Bronchial epithelial cell (primary cell): ENCODE results near the gene PCED1B. TPM values are rescaled to one million over a fixed set of nuclear protein-coding genes. Genes with fewer than 3 reads are reported as not detected.

Experiments used
- DNase-seq: peaks from one replicate; pipeline ENCODE4 v3.0.0-alpha.2; 2010; ENCODE audit warnings: low read depth
- FAIRE-seq: peaks from 2 replicates; lab custom pipeline; 2011; peaks lifted over from hg19 to GRCh38; lab: Jason Lieb, UNC
- H3K27me3 ChIP-seq: 2 replicates; pipeline ENCODE4 v1.5.1; 2011; ENCODE audit warnings: low read length; ENCODE audit not compliant: control insufficient read depth, insufficient read depth
- H3K36me3 ChIP-seq: 2 replicates; pipeline ENCODE4 v1.5.1; 2011; ENCODE audit warnings: low read length; ENCODE audit not compliant: control insufficient read depth, insufficient read depth
- H3K4me3 ChIP-seq: 2 replicates; pipeline ENCODE4 v1.5.1; 2011; ENCODE audit warnings: mild to moderate bottlenecking, low read depth, low read length, control low read depth
- total RNA-seq: library from RNA; depleted of rRNA; stranded (reverse); fragments of >200 nt; gene quantifications from 2 replicates; pipeline ENCODE4 v1.2.1, GENCODE V29; 2014
- TF ChIP-seq, protein P1 (sequence below): IDR thresholded peaks from 2 replicates; pipeline ENCODE4 v1.5.1; 2011; ENCODE audit warnings: mild to moderate bottlenecking, moderate library complexity, low read length, control low read depth, inconsistent platforms; ENCODE audit not compliant: insufficient read depth, severe bottlenecking

Gene PCED1B
- total RNA-seq, 1 donor from 2014 or later: 1.3 TPM

DNA sequence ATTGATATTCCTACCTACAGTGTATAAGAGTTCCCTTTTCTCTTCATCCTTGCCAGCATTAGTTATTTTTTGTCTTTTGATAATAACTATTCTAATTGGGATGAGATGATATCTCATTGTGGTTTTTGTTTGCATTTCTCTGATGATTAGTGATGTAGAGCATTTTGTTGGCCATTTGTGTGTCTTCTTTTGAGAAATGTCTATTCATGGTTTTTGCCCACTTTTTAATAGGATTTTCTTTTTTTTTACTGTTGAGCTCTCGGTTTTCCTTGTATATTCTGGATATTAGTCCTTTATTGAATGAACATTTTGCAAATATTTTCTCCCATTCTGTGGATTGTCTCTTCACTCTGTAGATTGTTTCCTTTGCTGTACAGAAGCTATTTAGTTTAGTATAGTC is 79.9 kb downstream of the PCED1B start:
- DNase-seq: no peak
- Histone ChIP-seq H3K36me3 (no peaks in the 10 kb centered on the region), H3K27me3 (no peaks in the 10 kb centered on the region), H3K4me3 (no peak overlapping the region)
- TF ChIP-seq, protein P1, sequence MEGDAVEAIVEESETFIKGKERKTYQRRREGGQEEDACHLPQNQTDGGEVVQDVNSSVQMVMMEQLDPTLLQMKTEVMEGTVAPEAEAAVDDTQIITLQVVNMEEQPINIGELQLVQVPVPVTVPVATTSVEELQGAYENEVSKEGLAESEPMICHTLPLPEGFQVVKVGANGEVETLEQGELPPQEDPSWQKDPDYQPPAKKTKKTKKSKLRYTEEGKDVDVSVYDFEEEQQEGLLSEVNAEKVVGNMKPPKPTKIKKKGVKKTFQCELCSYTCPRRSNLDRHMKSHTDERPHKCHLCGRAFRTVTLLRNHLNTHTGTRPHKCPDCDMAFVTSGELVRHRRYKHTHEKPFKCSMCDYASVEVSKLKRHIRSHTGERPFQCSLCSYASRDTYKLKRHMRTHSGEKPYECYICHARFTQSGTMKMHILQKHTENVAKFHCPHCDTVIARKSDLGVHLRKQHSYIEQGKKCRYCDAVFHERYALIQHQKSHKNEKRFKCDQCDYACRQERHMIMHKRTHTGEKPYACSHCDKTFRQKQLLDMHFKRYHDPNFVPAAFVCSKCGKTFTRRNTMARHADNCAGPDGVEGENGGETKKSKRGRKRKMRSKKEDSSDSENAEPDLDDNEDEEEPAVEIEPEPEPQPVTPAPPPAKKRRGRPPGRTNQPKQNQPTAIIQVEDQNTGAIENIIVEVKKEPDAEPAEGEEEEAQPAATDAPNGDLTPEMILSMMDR: no peak
- FAIRE-seq: no peak

DNA sequence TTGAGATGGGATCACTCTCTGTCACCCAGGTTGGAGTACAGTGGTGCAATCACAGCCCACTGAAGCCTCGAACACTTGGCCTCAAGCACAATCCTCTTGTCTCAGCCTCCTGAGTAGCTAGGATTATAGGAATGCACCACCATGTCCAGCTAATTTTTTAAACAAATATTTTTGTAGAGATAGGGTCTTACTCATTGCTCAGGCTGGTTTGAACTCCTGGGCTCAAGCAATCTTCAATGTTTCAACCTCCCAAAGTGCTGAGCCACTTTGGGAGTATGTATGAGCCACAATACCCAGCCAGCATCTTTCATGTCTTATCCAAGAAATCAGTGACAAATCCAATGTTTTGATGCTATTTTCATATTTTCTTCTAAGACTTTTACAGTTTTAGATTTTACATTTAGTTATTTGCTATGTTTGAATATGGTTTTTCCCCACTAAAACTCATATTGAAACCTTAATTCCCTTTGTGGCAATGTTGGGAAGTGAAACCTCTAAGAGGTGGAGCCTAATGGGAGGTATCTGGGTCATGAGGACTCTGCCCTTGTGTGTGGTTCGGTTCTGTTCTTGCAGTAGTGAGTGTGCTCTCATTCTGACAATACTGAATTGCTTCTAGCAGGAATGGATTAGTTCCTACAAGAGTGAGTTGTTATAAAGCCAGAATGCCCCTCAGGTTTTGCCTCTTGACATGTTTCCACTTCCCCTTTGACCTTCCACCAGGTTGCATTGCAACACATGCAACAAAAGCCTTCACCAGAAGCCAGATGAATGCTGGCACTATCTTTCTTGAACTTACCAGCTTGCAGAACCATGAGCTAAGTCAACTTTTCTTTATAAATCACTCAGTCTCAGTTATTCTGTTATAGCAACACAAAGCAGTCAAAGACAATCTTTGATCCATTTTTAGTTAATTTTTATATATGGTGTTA is 81.2 kb downstream of the PCED1B start:
- TF ChIP-seq, protein P1: no peak
- Histone ChIP-seq H3K4me3 (no peak overlapping the region), H3K27me3 (no peaks in the 10 kb centered on the region), H3K36me3 (no peaks in the 10 kb centered on the region)
- no peak for DNase-seq
- no peak for FAIRE-seq

GRCh38 chr12:47164116-47164515 is 84.7 kb downstream of the PCED1B start:
- H3K4me3 ChIP-seq: no peak overlapping the region
- TF ChIP-seq, protein P1: no peak
- H3K27me3 ChIP-seq: no peaks in the 10 kb centered on the region
- FAIRE-seq: no peak
- no peaks in the 10 kb centered on the region for H3K36me3 ChIP-seq
- no peak for DNase-seq

- FAIRE-seq (no peak), DNase-seq (no peak)
- Histone ChIP-seq H3K36me3 (no peaks in the 10 kb centered on the region), H3K4me3 (no peak overlapping the region), H3K27me3 (no peaks in the 10 kb centered on the region)
- TF ChIP-seq, protein P1: no peak
Observed at GRCh38 chr12:47164724-47165439, 85.5 kb downstream of the PCED1B start.

- Histone ChIP-seq H3K4me3 (no peak overlapping the region), H3K27me3 (no peaks in the 10 kb centered on the region), H3K36me3 (no peaks in the 10 kb centered on the region)
- DNase-seq (no peak), FAIRE-seq (no peak)
- TF ChIP-seq, protein P1: no peak
Observed at GRCh38 chr12:47165934-47166333, 86.5 kb downstream of the PCED1B start.
